Spleen (tissue), 11 donors: ENCODE data around the gene ANKRD24. TPM values are rescaled to one million over a fixed set of nuclear protein-coding genes. Genes with fewer than 3 reads are reported as not detected.
"Not testable (repeated sequence)": the region's sequence is repeated elsewhere in the genome, so short reads cannot be mapped to it uniquely, and the experiment has no call there.

Source experiments
- DNase-seq: peaks from one replicate; pipeline ENCODE4 v3.0.0-alpha.2; 2020
- H3K27ac ChIP-seq, 8 donors: fragments of 200-600 bp; sonication (generic) in 7 of 8; 1 replicate in 4 of 8; 2 replicates in 4 of 8; pipeline versions ENCODE4 v1.5.0 to v1.8.0; 2016 to 2021; ENCODE audit warnings: inconsistent platforms in 4 of 8, mild to moderate bottlenecking in 4 of 8, moderate library complexity in 1 of 8
- H3K27me3 ChIP-seq, 7 donors: fragments of 200-600 bp; sonication (generic) in 6 of 7; replicated peaks in 1 of 7; 1 replicate in 4 of 7; 2 replicates in 3 of 7; pipeline versions ENCODE4 v1.5.0 to v1.8.0; 2016 to 2021; ENCODE audit warnings: inconsistent platforms in 3 of 7, mild to moderate bottlenecking in 1 of 7
- H3K36me3 ChIP-seq, 6 donors: fragments of 200-600 bp; sonication (generic) in 5 of 6; 1 replicate in 4 of 6; 2 replicates in 2 of 6; pipeline versions ENCODE4 v1.5.0 to v1.8.0; 2016 to 2021; ENCODE audit warnings: inconsistent platforms in 2 of 6
- H3K4me1 ChIP-seq, 6 donors: fragments of 200-600 bp; sonication (generic) in 5 of 6; 1 replicate in 3 of 6; 2 replicates in 3 of 6; pipeline versions ENCODE4 v1.5.0 to v1.8.0; 2016 to 2021; ENCODE audit warnings: inconsistent platforms in 3 of 6
- H3K4me3 ChIP-seq, 8 donors: fragments of 200-600 bp; sonication (generic) in 7 of 8; 1 replicate in 4 of 8; 2 replicates in 4 of 8; pipeline versions ENCODE4 v1.5.0 to v1.8.0; 2016 to 2021; ENCODE audit warnings: inconsistent platforms in 4 of 8, mild to moderate bottlenecking in 4 of 8, moderate library complexity in 2 of 8
- H3K9me3 ChIP-seq, 8 donors: fragments of 200-600 bp; sonication (generic) in 7 of 8; 1 replicate in 4 of 8; 2 replicates in 4 of 8; pipeline versions ENCODE4 v1.5.0 to v1.8.0; 2016 to 2021; ENCODE audit warnings: inconsistent platforms in 4 of 8
- POLR2A ChIP-seq, 3 donors: fragments of 450-650 bp; IDR thresholded peaks; one replicate each; pipeline ENCODE4 v1.5.1; 2017; ENCODE audit warnings: antibody characterized with exemption in 3 of 3, mild to moderate bottlenecking in 1 of 3
- POLR2AphosphoS5 ChIP-seq, 3 donors: sonication (generic); formaldehyde crosslinking; IDR thresholded peaks; one replicate each; pipeline ENCODE4 v1.5.1; 2017; ENCODE audit warnings: antibody characterized with exemption in 3 of 3
- WGBS, 5 donors: extraction: QIAGEN DNeasy Blood & Tissue Kit in 3 of 5; methylation state at CpG; one replicate each; pipeline versions ENCODE4 v1.1.5 to v1.1.7; 2013 to 2018; 5-methylcytosine and 5-hydroxymethylcytosine counted together
- intact Hi-C: fragments of 100-400 bp; cut with DNase I; formaldehyde crosslinking; loops from one replicate; pipeline ENCODE4 v1.15.0; 2023; ENCODE audit warnings: low total_unique reads
- polyA plus RNA-seq, 3 donors: library from polyadenylated mRNA; stranded (reverse); fragments of 200-250 nt; gene quantifications; one replicate each; pipeline ENCODE4 v1.2.1, GENCODE V29; 2013
- total RNA-seq, 7 donors: library from RNA; depleted of rRNA in 3 of 7; stranded (reverse); fragments of >200 nt in 3 of 7; fragmentation: NEBNext Ultra II Directional in 4 of 7; extraction: Animal tissue kit (Norgen Biotek cat#: 25700) in 4 of 7; gene quantifications; one replicate each; pipeline versions ENCODE4 v1.1.0 to v1.2.1, GENCODE V29; 2016 to 2021
- TF ChIP-seq, protein P1 (sequence below), 11 experiments: fragments of 200-600 bp in 7 of 11; fragments of 450-650 bp in 4 of 11; sonication (generic) in 4 of 11; IDR thresholded peaks in 8 of 11; conservative IDR thresholded peaks in 3 of 11; 1 replicate in 7 of 11; 2 replicates in 4 of 11; pipeline versions ENCODE4 v1.4.0 to v1.8.0; 2016 to 2021; ENCODE audit warnings: antibody characterized with exemption in 11 of 11, inconsistent platforms in 4 of 11, mild to moderate bottlenecking in 1 of 11
- donor health status: healthy with polysubstance abuse.
- donor health status: DM: no; HTN: no; CAD: no; lungs with moderate emphysema.
- donor health status: DM: no; HTN: no; CAD: no.
- donor health status: Bipolar disorder and iron deficiency.
- donor health status: healthy.
- donor health status: DM: no; HTN: no; CAD: no.
- donor health status: DM: yes; HTN: yes; CAD: no.

The ANKRD24 gene
- total and polyA plus RNA-seq, 10 donors: 0.67 to 2.2 (median 0.96) TPM

DNA sequence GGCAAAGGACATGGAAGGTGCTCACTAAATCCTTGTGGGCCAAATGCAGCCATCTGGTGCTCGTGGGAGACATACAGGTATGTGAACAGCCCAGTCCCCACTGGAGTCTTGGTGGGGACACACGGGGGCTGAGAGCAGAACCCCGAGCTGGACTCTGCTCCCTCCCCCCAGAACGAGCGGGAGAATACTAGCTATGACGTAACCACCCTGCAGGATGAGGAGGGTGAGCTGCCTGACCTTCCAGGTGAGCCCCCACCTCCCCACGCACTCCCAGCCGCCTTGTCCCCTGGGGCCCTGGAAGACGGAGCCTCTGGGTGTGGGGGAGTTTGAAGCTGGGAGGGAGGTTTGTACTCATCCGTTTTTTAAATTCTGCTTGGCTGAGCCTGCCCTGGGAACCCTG is 33.3 kb downstream of the ANKRD24 start:
- Histone ChIP-seq H3K9me3 (peaks cover 0 to 7% (median 0%) of the 10 kb centered on the region in 8 donors), H3K27me3 (peaks cover 0 to 11% (median 0%) of the 10 kb centered on the region in 7 donors), H3K27ac (no peak overlapping the region), H3K4me1 (no peaks in the 10 kb centered on the region), H3K4me3 (no peak overlapping the region), H3K36me3 (no peaks in the 10 kb centered on the region)
- intact Hi-C loops: no loop called here
- no peak for DNase-seq
- WGBS, 5 donors: 59 to 79% (median 76%) methylated on average over 8 to 10 of the region's 10 CpGs
- TF ChIP-seq POLR2AphosphoS5 (IDR thresholded peaks at IDR 0.05) (no peak), POLR2A (IDR thresholded peaks at IDR 0.05) (no peak)
- TF ChIP-seq, protein P1, sequence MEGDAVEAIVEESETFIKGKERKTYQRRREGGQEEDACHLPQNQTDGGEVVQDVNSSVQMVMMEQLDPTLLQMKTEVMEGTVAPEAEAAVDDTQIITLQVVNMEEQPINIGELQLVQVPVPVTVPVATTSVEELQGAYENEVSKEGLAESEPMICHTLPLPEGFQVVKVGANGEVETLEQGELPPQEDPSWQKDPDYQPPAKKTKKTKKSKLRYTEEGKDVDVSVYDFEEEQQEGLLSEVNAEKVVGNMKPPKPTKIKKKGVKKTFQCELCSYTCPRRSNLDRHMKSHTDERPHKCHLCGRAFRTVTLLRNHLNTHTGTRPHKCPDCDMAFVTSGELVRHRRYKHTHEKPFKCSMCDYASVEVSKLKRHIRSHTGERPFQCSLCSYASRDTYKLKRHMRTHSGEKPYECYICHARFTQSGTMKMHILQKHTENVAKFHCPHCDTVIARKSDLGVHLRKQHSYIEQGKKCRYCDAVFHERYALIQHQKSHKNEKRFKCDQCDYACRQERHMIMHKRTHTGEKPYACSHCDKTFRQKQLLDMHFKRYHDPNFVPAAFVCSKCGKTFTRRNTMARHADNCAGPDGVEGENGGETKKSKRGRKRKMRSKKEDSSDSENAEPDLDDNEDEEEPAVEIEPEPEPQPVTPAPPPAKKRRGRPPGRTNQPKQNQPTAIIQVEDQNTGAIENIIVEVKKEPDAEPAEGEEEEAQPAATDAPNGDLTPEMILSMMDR (IDR thresholded peaks at IDR 0.05 in 8 of 11, conservative IDR thresholded peaks at IDR 0.05 in 3 of 11): no peak

DNA sequence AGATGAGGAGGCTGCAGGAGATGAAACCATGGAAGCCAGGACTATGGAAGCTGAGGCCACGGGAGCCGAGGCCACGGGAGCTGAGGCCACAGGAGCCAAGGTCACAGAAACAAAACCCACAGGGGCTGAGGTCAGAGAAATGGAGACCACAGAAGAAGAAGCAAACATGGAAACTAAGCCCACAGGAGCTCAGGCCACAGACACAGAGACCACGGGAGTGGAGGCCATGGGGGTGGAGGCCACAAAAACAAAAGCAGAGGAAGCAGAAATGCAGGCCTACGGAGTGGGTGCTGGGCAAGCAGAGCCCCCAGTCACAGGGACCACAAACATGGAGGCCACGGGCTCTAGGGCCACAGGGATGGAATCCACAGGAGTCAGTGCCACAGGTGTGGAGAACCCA is 34.4 kb downstream of the ANKRD24 start:
- TF ChIP-seq, protein P1 (IDR thresholded peaks at IDR 0.05 in 8 of 11, conservative IDR thresholded peaks at IDR 0.05 in 3 of 11): no peak
- TF ChIP-seq POLR2A (IDR thresholded peaks at IDR 0.05) (no peak), POLR2AphosphoS5 (IDR thresholded peaks at IDR 0.05) (no peak)
- intact Hi-C loops: no loop called here
- no peaks in the 10 kb centered on the region for H3K36me3 ChIP-seq
- 72 to 89% (median 77%) methylated on average over 6 of the region's 6 CpGs for WGBS, 5 donors
- H3K4me3 ChIP-seq: no peak overlapping the region
- H3K27me3 ChIP-seq: peaks cover 0 to 2% (median 0%) of the 10 kb centered on the region in 7 donors
- H3K9me3 ChIP-seq: peaks cover 0 to 7% (median 0%) of the 10 kb centered on the region in 8 donors
- no peak overlapping the region for H3K27ac ChIP-seq
- no peaks in the 10 kb centered on the region for H3K4me1 ChIP-seq
- DNase-seq: no peak

DNA sequence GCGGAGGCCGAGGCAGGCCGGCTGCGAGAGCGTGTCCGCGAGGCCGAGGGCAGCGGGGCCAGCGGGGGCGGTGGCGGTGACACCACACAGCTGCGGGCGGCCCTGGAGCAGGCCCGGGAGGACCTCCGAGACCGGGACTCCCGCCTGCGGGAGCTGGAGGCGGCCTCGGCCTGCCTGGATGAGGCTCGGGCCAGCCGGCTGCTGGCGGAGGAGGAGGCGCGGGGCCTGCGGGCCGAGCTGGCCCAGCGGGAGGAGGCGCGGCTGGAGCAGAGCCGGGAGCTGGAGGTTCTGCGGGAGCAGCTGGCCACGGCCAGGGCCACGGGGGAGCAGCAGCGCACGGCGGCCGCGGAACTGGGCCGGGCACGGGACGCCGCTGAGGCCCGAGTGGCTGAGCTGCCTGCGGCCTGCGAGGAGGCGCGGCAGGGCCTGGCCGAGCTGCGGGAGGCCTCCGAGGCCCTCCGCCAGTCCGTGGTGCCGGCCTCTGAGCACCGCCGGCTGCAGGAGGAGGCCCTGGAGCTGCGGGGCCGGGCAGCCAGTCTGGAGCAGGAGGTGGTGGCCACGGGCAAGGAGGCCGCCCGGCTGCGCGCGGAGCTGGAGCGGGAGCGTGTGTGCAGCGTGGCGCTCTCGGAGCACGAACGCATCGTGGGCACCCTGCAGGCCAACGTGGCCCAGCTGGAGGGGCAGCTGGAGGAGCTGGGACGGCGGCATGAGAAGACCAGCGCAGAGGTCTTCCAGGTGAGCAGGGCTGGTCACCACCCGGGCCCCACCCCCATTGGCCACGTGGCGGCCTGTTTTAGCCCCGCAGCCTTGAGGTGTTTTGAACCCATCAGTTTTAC is 35.2 kb downstream of the ANKRD24 start:
- Histone ChIP-seq H3K4me3 (no peak overlapping the region), H3K27ac (no peak overlapping the region), H3K27me3 (no peaks in the 10 kb centered on the region), H3K9me3 (peaks cover 0 to 7% (median 0%) of the 10 kb centered on the region in 8 donors), H3K4me1 (no peaks in the 10 kb centered on the region), H3K36me3 (no peaks in the 10 kb centered on the region)
- TF ChIP-seq POLR2A (IDR thresholded peaks at IDR 0.05): no peak
- 93 to 96% (median 95%) methylated on average over 45 to 81 of the region's 81 CpGs for WGBS, 5 donors
- intact Hi-C loops: no loop called here
- DNase-seq: no peak

DNA sequence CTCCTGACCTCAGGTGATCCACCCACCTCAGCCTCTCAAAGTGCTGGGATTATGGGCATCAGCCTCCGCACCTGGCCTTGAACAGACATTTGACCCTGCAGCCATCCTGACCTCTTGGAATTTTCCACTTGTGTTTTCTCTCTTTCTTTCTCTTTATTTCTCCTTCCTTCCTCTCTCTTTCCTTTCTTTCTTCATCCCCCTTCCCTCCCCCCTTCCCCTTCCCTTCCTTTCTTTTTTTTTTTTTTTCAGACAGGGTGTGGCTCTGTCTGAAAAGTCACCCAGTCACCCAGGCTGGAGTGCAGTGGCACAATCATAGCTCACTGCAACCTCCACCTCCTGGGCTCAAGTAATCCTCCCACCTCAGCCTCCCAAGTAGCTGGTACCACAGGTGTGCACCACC is 36.0 kb downstream of the ANKRD24 start:
- H3K27ac ChIP-seq, DNase-seq, H3K27me3 ChIP-seq, H3K36me3 ChIP-seq, H3K4me3 ChIP-seq, intact Hi-C loops, H3K9me3 ChIP-seq, H3K4me1 ChIP-seq: not testable (repeated sequence)
- WGBS, 5 donors: 74 to 93% (median 87%) methylated on average over 1 of the region's 1 CpG

DNA sequence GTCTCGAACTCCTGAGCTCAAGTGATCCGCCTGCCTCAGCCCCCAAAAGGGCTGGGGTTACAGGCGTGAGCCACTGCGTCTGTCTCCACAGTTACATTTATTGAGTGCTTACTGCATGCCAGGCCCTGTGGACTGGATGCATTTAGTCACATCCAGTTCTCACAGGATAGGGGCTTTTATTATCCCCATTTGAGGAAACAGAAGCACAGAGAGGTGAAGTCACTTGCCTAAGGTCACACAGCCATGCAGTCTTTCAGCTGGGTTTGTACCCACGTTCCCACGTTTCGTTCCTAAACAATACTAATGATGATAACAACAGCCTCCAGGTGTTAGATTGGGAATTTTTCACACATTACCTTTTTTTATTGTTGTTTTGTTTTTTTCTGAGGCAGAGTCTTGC is 37.7 kb downstream of the ANKRD24 start:
- TF ChIP-seq, protein P1 (IDR thresholded peaks at IDR 0.05 in 8 of 11, conservative IDR thresholded peaks at IDR 0.05 in 3 of 11): no peak
- TF ChIP-seq POLR2A (IDR thresholded peaks at IDR 0.05) (no peak), POLR2AphosphoS5 (IDR thresholded peaks at IDR 0.05) (no peak)
- Histone ChIP-seq H3K36me3 (no peaks in the 10 kb centered on the region), H3K27ac (no peak overlapping the region), H3K9me3 (peaks cover 0 to 7% (median 0%) of the 10 kb centered on the region in 8 donors), H3K27me3 (no peaks in the 10 kb centered on the region), H3K4me3 (no peak overlapping the region), H3K4me1 (no peaks in the 10 kb centered on the region)
- WGBS, 5 donors: 90 to 96% (median 94%) methylated on average over 7 of the region's 7 CpGs
- intact Hi-C loops: no loop called here
- DNase-seq: no peak
